H1 (cell line): ENCODE data around the gene RDM1. TPM values are rescaled to one million over a fixed set of nuclear protein-coding genes. Genes with fewer than 3 reads are reported as not detected.

ENCODE experiments used
- BRCA1 ChIP-seq: IDR thresholded peaks from 2 replicates; pipeline ENCODE4 v1.6.1; 2012; ENCODE audit warnings: low read depth, low read length, improper control_type of control experiment
- CHD1 ChIP-seq: IDR thresholded peaks from 2 replicates; pipeline ENCODE4 v1.6.1; 2012; ENCODE audit warnings: low read depth, low read length, improper control_type of control experiment
- CHD7 ChIP-seq: fragments of 300-600 bp; sonication (generic); IDR thresholded peaks from 2 replicates; pipeline ENCODE4 v1.7.1; 2012; ENCODE audit warnings: low read length, moderate library complexity, mild to moderate bottlenecking, inconsistent platforms; ENCODE audit not compliant: insufficient replicate concordance
- JUND ChIP-seq: IDR thresholded peaks from 2 replicates; pipeline ENCODE4 v1.6.1; 2011; ENCODE audit warnings: mild to moderate bottlenecking, improper control_type of control experiment, low read length
- KDM4A ChIP-seq: IDR thresholded peaks from one replicate; pipeline ENCODE4 v1.7.1; 2012; ENCODE audit warnings: low read depth, mild to moderate bottlenecking, moderate library complexity, low read length, inconsistent platforms; ENCODE audit not compliant: severe bottlenecking
- NANOG ChIP-seq: IDR thresholded peaks from 2 replicates; pipeline ENCODE4 v1.6.1; 2011; ENCODE audit warnings: low read length, low read depth, mild to moderate bottlenecking, inconsistent platforms; ENCODE audit not compliant: insufficient read depth, poor library complexity, severe bottlenecking
- NRF1 ChIP-seq: IDR thresholded peaks from 2 replicates; pipeline ENCODE4 v1.6.1; 2011; ENCODE audit warnings: mild to moderate bottlenecking, low read depth, low read length, improper control_type of control experiment
- POLR2A ChIP-seq, 2 experiments: IDR thresholded peaks; 1 replicate in 1 of 2; 2 replicates in 1 of 2; pipeline ENCODE4 v1.6.1; 2011; ENCODE audit warnings: low read depth in 2 of 2, low read length in 2 of 2, mild to moderate bottlenecking in 2 of 2; ENCODE audit errors: control extremely low read depth in 1 of 2
- SP2 ChIP-seq: IDR thresholded peaks from 2 replicates; pipeline ENCODE4 v1.6.1; 2012; ENCODE audit warnings: mild to moderate bottlenecking, low read length, inconsistent platforms
- TAF7 ChIP-seq: optimal IDR thresholded peaks from 2 replicates; pipeline ENCODE3; 2011; ENCODE audit warnings: low read depth, mild to moderate bottlenecking, inconsistent platforms, low read length, moderate library complexity, borderline replicate concordance
- TEAD4 ChIP-seq: IDR thresholded peaks from 2 replicates; pipeline ENCODE4 v1.6.1; 2012; ENCODE audit warnings: low read depth, low read length, inconsistent platforms, mixed read lengths
- USF2 ChIP-seq: IDR thresholded peaks from 2 replicates; pipeline ENCODE4 v1.6.1; 2011; ENCODE audit warnings: low read length, improper control_type of control experiment
- polyA plus RNA-seq, 7 experiments: library from polyadenylated mRNA; depleted of rRNA in 3 of 7; stranded (reverse) in 5 of 7; unstranded in 2 of 7; fragments of >200 nt in 5 of 7; fragments of 200-250 nt in 2 of 7; gene quantifications; 1 replicate in 5 of 7; 2 replicates in 1 of 7; 4 replicates in 1 of 7; pipeline versions ENCODE4 v1.2.1 to v1.2.3, GENCODE V29; 2011 to 2013; ENCODE audit warnings: missing spikeins in 2 of 7, mixed read lengths in 2 of 7
- total RNA-seq: library from RNA; stranded (reverse); fragmentation: NEBNext Ultra II Directional; extraction: Animal tissue kit (Norgen Biotek cat#: 25700); gene quantifications from 2 replicates; pipeline ENCODE4 v1.2.1, GENCODE V29; 2021

The RDM1 gene
- total and polyA plus RNA-seq, 2 of the 8 experiments (the other 6 are each of a cell fraction or from before 2014, with no cell fraction given) = 7.3 to 9.7 TPM

GRCh38 chr17:35977509-35977908 is 46.9 kb upstream of the RDM1 start (continued):
- TF ChIP-seq CHD7 = no peak
- no peak for TF ChIP-seq USF2
- no peak for TF ChIP-seq JUND
- no peak for TF ChIP-seq SP2
- TF ChIP-seq TEAD4 = no peak
- no peak for TF ChIP-seq BRCA1
- TF ChIP-seq POLR2A (IDR thresholded peaks at IDR 0.05; ENCODE audit: control extremely low read depth in 1 of 2, low read depth in 2 of 2, low read length in 2 of 2) = no peak
- TF ChIP-seq NANOG = no peak
- TF ChIP-seq NRF1 = no peak
- no peak for TF ChIP-seq CHD1
- no peak for TF ChIP-seq TAF7
- no peak for TF ChIP-seq KDM4A
